ENCODE data around the gene BTNL2. TPM values are rescaled to one million over a fixed set of nuclear protein-coding genes. Genes with fewer than 3 reads are reported as not detected.

Gene BTNL2
- total and polyA plus RNA-seq, 9 of the 15 experiments (the other 6 are each of a cell fraction or from before 2014, with no cell fraction given): not detected

DNA sequence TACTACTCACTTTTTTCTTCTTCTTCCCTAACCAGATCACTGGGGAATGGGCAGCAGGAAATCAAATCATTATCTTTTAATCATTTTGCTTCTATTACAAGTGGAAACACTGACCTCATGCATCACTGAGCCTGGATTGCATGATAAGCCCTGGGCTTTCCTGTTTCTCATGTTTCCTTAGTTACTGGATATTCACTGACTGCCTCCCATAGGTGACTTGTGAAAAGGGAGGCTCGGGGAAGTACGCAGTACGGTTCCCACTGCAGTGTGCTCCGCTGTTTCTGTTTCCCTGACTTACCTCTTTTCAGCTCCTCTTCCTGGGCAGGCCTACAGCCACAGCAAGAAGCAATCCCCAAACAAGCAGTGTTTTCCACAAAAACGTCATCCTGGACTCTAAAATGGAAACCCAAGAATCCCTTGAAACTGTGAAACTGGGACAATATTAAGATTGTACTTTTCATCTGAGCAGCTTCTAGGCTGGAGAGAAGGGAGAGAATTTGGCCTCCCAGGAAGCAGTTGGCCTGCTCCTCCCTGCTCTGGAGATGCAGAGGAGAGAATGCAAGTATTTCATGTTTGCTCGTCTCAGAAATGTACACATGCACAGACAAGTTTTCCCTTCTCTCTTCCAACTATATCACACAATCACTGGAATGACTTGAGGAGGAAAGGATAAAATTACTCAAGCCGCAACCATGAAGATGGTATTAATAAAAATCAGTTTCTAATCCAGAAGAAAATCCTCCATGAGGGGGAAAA lies 13.1 kb downstream of the BTNL2 start (continued):
- TF ChIP-seq GABPA (tag; conservative IDR thresholded peaks at IDR 0.05; ENCODE audit: low read depth) (peak; percentile 47), HMG20A (CRISPR knock-in tag; conservative IDR thresholded peaks at IDR 0.05) (no peak), JUN (IDR thresholded peaks at IDR 0.05; ENCODE audit: borderline replicate concordance, low read depth, low read length) (0 out of 2 replicates have a peak, but pooled peaks have one; percentile 26), JUN (CRISPR knock-in tag; IDR thresholded peaks at IDR 0.05; ENCODE audit: borderline replicate concordance) (no peak), CBX3 (IDR thresholded peaks at IDR 0.05; ENCODE audit: borderline replicate concordance in 1 of 2, low read length in 2 of 2) (no peak), ATF7 (IDR thresholded peaks at IDR 0.05) (peak; percentile 66), RBM39 (optimal IDR thresholded peaks at IDR 0.05; ENCODE audit: low read depth, low read length) (no peak), BCOR (IDR thresholded peaks at IDR 0.05) (no peak), ZNF561 (CRISPR knock-in tag; conservative IDR thresholded peaks at IDR 0.05) (no peak), SMARCE1 (IDR thresholded peaks at IDR 0.05) (peak; percentile 19; the same call in 1 of the 2 replicates), ETV1 (tag; conservative IDR thresholded peaks at IDR 0.05; ENCODE audit: low read depth) (peak; percentile 62), SNIP1 (IDR thresholded peaks at IDR 0.05; ENCODE audit: low read depth) (no peak), SIRT6 (IDR thresholded peaks at IDR 0.05; ENCODE audit: low read depth, low read length) (no peak), HDAC8 (tag; IDR thresholded peaks at IDR 0.05) (no peak), PPARD (CRISPR knock-in tag; IDR thresholded peaks at IDR 0.05) (no peak), ELF2 (CRISPR knock-in tag; IDR thresholded peaks at IDR 0.05) (no peak), RAD21 (CRISPR knock-in tag; conservative IDR thresholded peaks at IDR 0.05 in 1 of 2, IDR thresholded peaks at IDR 0.05 in 1 of 2) (peak in 1 of 2 experiments; percentile 34; a peak in 1 of 4 replicates)
- TF ChIP-seq, protein P1, sequence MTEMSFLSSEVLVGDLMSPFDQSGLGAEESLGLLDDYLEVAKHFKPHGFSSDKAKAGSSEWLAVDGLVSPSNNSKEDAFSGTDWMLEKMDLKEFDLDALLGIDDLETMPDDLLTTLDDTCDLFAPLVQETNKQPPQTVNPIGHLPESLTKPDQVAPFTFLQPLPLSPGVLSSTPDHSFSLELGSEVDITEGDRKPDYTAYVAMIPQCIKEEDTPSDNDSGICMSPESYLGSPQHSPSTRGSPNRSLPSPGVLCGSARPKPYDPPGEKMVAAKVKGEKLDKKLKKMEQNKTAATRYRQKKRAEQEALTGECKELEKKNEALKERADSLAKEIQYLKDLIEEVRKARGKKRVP (CRISPR knock-in tag; IDR thresholded peaks at IDR 0.05): no peak
- TF ChIP-seq, protein P2, sequence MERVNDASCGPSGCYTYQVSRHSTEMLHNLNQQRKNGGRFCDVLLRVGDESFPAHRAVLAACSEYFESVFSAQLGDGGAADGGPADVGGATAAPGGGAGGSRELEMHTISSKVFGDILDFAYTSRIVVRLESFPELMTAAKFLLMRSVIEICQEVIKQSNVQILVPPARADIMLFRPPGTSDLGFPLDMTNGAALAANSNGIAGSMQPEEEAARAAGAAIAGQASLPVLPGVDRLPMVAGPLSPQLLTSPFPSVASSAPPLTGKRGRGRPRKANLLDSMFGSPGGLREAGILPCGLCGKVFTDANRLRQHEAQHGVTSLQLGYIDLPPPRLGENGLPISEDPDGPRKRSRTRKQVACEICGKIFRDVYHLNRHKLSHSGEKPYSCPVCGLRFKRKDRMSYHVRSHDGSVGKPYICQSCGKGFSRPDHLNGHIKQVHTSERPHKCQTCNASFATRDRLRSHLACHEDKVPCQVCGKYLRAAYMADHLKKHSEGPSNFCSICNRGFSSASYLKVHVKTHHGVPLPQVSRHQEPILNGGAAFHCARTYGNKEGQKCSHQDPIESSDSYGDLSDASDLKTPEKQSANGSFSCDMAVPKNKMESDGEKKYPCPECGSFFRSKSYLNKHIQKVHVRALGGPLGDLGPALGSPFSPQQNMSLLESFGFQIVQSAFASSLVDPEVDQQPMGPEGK (CRISPR knock-in tag; IDR thresholded peaks at IDR 0.05; ENCODE audit: borderline replicate concordance): no peak
- TF ChIP-seq, protein P3, sequence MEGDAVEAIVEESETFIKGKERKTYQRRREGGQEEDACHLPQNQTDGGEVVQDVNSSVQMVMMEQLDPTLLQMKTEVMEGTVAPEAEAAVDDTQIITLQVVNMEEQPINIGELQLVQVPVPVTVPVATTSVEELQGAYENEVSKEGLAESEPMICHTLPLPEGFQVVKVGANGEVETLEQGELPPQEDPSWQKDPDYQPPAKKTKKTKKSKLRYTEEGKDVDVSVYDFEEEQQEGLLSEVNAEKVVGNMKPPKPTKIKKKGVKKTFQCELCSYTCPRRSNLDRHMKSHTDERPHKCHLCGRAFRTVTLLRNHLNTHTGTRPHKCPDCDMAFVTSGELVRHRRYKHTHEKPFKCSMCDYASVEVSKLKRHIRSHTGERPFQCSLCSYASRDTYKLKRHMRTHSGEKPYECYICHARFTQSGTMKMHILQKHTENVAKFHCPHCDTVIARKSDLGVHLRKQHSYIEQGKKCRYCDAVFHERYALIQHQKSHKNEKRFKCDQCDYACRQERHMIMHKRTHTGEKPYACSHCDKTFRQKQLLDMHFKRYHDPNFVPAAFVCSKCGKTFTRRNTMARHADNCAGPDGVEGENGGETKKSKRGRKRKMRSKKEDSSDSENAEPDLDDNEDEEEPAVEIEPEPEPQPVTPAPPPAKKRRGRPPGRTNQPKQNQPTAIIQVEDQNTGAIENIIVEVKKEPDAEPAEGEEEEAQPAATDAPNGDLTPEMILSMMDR (IDR thresholded peaks at IDR 0.05 in 2 of 3, conservative IDR thresholded peaks at IDR 0.05 in 1 of 3; ENCODE audit: insufficient read depth in 2 of 3, low read depth in 1 of 3, low read length in 3 of 3): peak in 1 of 3 experiments; percentile 22; a peak in 1 of 6 replicates
